Epidermal melanocyte (primary cell): ENCODE results near the gene WIPF3.
"Not testable (repeated sequence)": the region's sequence is repeated elsewhere in the genome, so short reads cannot be mapped to it uniquely, and the experiment has no call there.

ENCODE experiments used
- DNase-seq: peaks from one replicate; pipeline ENCODE4 v3.0.0; 2011; ENCODE audit warnings: low spot score; ENCODE audit not compliant: insufficient read length

Gene WIPF3

DNA sequence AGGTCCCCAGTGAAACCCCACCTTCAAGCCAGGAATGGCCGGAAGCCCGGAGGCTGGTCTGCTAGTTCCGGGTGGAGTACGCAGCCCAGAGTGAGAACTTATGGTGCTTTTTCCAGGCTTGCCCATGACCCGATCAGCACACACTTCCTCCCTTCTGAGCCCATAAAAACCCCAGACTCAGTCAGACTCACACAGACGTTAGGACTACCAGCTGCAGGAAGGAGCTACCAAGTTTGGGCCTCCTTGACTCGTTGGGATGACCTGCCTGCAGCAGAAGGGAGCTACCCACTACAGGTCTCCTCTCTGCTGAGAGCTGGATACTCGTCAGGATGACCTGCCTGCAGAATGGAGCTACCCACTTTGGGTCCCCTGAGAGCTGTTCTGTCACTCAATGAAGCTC lies 144.2 kb downstream of the WIPF3 start:
- no peak for DNase-seq

- DNase-seq = no peak
These were observed 144.9 kb downstream of the WIPF3 start for GRCh38 chr7:29951206-29951605.

DNA sequence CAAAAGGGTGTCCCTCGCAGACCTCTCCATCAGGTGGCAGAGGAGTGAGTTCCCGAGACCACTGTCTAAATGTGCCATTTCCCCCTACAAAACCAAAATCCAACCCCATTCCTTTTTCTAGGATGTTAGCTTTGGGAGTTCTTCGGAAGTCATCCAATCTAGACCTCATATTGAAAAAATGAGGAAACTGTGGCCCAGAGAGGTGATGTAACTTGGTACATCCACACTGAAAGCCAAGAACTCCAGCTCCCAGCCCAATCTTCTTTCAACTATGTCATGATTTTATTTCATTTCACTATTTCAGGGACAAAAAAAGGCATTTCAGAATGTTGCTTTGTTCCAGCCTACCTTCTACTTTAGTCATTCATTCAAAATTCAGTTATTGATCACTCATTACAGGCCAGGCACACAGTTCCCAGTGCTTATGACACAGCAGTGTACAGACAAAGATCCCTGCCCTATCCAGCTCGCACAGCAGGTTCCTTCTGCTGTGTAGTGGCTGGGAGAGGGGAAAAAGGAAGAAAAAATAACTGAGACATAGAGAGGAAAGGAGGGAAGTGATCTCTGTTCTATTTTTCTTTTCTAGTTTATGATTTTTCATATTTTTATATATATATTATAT lies 147.5 kb downstream of the WIPF3 start:
- DNase-seq = no peak

- no peak for DNase-seq
These were observed 148.9 kb downstream of the WIPF3 start for GRCh38 chr7:29955075-29955792.

GRCh38 chr7:29955799-29956486 lies 149.6 kb downstream of the WIPF3 start:
- DNase-seq = no peak

- no peak for DNase-seq
These were observed 150.2 kb downstream of the WIPF3 start for GRCh38 chr7:29956487-29956836.

DNA sequence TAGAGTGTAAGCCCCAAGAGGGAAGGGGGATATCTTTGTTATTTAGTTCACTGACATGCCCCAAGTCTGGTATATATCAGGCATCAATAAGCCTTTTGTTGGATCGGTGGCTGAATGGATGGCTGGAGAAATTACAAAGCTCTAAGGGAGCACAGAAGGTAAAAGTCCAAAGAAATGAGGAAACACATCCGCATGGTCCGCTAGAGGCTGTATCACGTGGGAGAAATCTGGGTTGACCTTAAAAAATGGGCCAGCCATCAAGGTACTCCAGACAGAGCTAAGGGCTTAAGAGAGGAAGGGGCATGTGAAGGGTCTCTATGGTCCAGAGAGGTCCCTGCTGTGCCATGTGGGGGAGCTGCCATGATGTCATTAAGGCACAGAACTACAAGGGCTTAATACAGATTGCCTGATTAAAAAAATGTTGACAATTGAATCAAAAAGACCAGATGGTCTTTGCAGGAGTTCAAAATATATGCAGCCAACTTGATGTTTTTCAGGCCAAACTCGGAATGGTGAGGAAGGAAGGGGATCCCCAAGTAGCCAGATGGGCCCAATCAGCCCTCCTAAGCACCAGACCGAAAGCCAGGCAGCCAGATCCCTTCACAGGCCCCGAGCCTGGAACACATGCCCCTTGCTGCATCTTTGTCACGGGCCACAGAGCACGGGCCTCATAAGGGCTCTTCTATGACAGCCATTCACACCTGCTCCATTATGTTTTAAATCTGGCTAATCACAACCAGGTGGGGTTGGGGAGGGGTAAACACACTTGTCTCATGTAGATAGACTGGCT lies 151.4 kb downstream of the WIPF3 start:
- DNase-seq = no peak

- DNase-seq = no peak
These were observed 152.5 kb downstream of the WIPF3 start for GRCh38 chr7:29958667-29959358.

DNA sequence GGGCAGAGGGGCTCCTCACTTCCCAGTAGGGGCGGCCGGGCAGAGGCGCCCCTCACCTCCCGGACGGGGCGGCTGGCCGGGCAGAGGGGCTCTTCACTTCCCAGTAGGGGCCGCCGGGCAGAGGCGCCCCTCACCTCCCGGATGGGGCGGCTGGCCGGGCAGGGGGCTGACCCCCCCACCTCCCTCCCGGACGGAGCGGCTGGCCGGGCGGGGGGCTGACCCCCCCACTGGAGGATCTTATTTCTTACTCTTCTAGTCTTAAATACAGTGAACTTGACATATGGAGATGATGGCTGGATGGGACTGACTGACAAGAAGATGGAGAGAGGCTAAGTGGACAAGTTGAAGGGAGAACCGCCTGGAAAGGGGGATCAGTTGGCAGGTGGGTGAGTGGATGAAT lies 155.3 kb downstream of the WIPF3 start:
- DNase-seq = not testable (repeated sequence)

DNA sequence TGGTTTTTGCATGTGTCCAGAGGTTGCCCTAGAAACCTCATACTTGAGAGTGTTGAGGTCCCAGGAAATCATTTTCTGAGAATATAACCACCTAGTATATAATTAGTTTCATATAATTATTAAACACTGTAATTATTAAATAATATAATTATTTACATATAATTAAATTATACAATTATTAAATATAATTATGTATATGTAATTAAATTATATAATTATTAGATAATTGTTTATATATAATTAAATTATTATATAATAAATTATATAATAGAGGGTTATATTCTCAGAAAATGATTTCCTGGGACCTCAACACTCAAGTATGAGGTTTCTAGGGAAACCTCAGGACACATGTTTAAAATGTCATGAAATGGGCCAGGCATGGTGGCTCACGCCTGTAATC lies 155.7 kb downstream of the WIPF3 start:
- DNase-seq = no peak

- no peak for DNase-seq
These were observed 158.7 kb downstream of the WIPF3 start for GRCh38 chr7:29965030-29965429.
